GM23338 (cell line): ENCODE data around the gene MAN1A2. TPM values are rescaled to one million over a fixed set of nuclear protein-coding genes. Genes with fewer than 3 reads are reported as not detected.

Experiments
- ATAC-seq: fragments of 200-7000 bp; cut with Tn5 transposase; 3 replicates; pipeline ENCODE4 v1.9.1; 2020
- DNase-seq: peaks from one replicate; pipeline ENCODE4 v3.0.0-alpha.2; 2015; ENCODE audit warnings: low spot score
- H2AFZ ChIP-seq: fragments of 200-600 bp; sonication (generic); 2 replicates; pipeline ENCODE4 v1.8.0; 2016; ENCODE audit warnings: antibody characterized with exemption, mild to moderate bottlenecking, moderate library complexity
- H3F3A ChIP-seq: fragments of 200-600 bp; sonication (generic); replicated peaks from 2 replicates; pipeline ENCODE4 v1.8.0; 2017; ENCODE audit warnings: antibody characterized with exemption, mixed run types, low read depth
- H3K27ac ChIP-seq: fragments of 200-600 bp; sonication (generic); 2 replicates; pipeline ENCODE4 v1.6.1; 2016; ENCODE audit warnings: low read depth
- H3K27me3 ChIP-seq: fragments of 200-600 bp; sonication (generic); 2 replicates; pipeline ENCODE4 v1.8.0; 2016; ENCODE audit warnings: mild to moderate bottlenecking, mixed run types, moderate library complexity; ENCODE audit not compliant: insufficient read depth
- H3K36me3 ChIP-seq: fragments of 200-600 bp; sonication (generic); 2 replicates; pipeline ENCODE4 v1.8.0; 2016; ENCODE audit warnings: mild to moderate bottlenecking; ENCODE audit not compliant: insufficient read depth
- H3K4me1 ChIP-seq: fragments of 200-600 bp; sonication (generic); 2 replicates; pipeline ENCODE4 v1.8.0; 2016; ENCODE audit warnings: mild to moderate bottlenecking, moderate library complexity; ENCODE audit not compliant: insufficient read depth
- H3K4me2 ChIP-seq: fragments of 200-600 bp; sonication (generic); 2 replicates; pipeline ENCODE4 v1.7.1; 2017; ENCODE audit warnings: mixed run types
- H3K4me3 ChIP-seq: fragments of 200-600 bp; sonication (generic); 2 replicates; pipeline ENCODE4 v1.6.1; 2016; ENCODE audit warnings: mixed run types
- H3K79me2 ChIP-seq: fragments of 200-600 bp; sonication (generic); replicated peaks from 2 replicates; pipeline ENCODE4 v1.8.0; 2017; ENCODE audit warnings: mild to moderate bottlenecking; ENCODE audit not compliant: insufficient read depth
- H3K9me2 ChIP-seq: fragments of 200-600 bp; sonication (generic); 2 replicates; pipeline ENCODE4 v1.8.0; 2017; ENCODE audit not compliant: insufficient read depth
- H4K20me1 ChIP-seq: fragments of 200-600 bp; sonication (generic); replicated peaks from 2 replicates; pipeline ENCODE4 v1.8.0; 2017; ENCODE audit warnings: mild to moderate bottlenecking; ENCODE audit not compliant: insufficient read depth
- H3K27ac Mint-ChIP-seq: 2 replicates; pipeline ENCODE4 v1.8.0; 2020; ENCODE audit warnings: inconsistent platforms, mild to moderate bottlenecking, moderate library complexity, mixed read lengths
- H3K27me3 Mint-ChIP-seq: 3 replicates; pipeline ENCODE4 v1.8.0; 2022; ENCODE audit warnings: low read depth, mild to moderate bottlenecking, moderate library complexity, mixed read lengths, inconsistent platforms; ENCODE audit not compliant: insufficient read depth, poor library complexity
- H3K36me3 Mint-ChIP-seq: 3 replicates; pipeline ENCODE4 v1.8.0; 2021; ENCODE audit warnings: low read depth, mild to moderate bottlenecking, inconsistent platforms, moderate library complexity, mixed read lengths
- H3K4me1 Mint-ChIP-seq: 3 replicates; pipeline ENCODE4 v1.8.0; 2020; ENCODE audit warnings: mild to moderate bottlenecking, inconsistent platforms, mixed read lengths
- H3K4me3 Mint-ChIP-seq: 3 replicates; pipeline ENCODE4 v1.8.0; 2021; ENCODE audit warnings: moderate library complexity, mild to moderate bottlenecking, inconsistent platforms, mixed read lengths
- H3K9me3 Mint-ChIP-seq: 3 replicates; pipeline ENCODE4 v1.8.0; 2020; ENCODE audit warnings: moderate library complexity, mild to moderate bottlenecking, inconsistent platforms, mixed read lengths
- CREB1 ChIP-seq: fragments of 250-450 bp; sonication (Bioruptor Pico); IDR thresholded peaks from 2 replicates; pipeline ENCODE4 v1.5.0; 2020; ENCODE audit warnings: low read depth, mild to moderate bottlenecking, moderate library complexity
- CTCF ChIP-seq, 2 experiments: fragments of 200-600 bp in 1 of 2; sonication (generic) in 1 of 2; conservative IDR thresholded peaks; 2 replicates each; pipeline versions ENCODE4 v1.5.1 to v1.6.1; 2016 to 2017; ENCODE audit warnings: antibody characterized with exemption in 2 of 2, low read depth in 2 of 2, mild to moderate bottlenecking in 2 of 2, moderate library complexity in 1 of 2
- EZH2 ChIP-seq: fragments of 200-600 bp; sonication (generic); IDR thresholded peaks from one replicate; pipeline ENCODE4 v1.8.0; 2017; ENCODE audit warnings: antibody characterized with exemption, mild to moderate bottlenecking, low read depth; ENCODE audit not compliant: unreplicated experiment
- EZH2phosphoT487 ChIP-seq: fragments of 200-600 bp; sonication (generic); IDR thresholded peaks from one replicate; pipeline ENCODE4 v1.8.1; 2018; ENCODE audit warnings: antibody characterized with exemption; ENCODE audit not compliant: unreplicated experiment
- JUNB ChIP-seq: IDR thresholded peaks from one replicate; pipeline ENCODE4 v1.6.1; 2016; ENCODE audit warnings: antibody characterized with exemption; ENCODE audit not compliant: unreplicated experiment
- NANOG ChIP-seq: IDR thresholded peaks from 2 replicates; pipeline ENCODE4 v1.6.1; 2016; ENCODE audit warnings: antibody characterized with exemption, borderline replicate concordance
- REST ChIP-seq: IDR thresholded peaks from one replicate; pipeline ENCODE4 v1.6.1; 2018; ENCODE audit warnings: antibody characterized with exemption; ENCODE audit not compliant: unreplicated experiment
- ZNF114 ChIP-seq: fragments of 250-450 bp; sonication (Bioruptor Pico); IDR thresholded peaks from 2 replicates; pipeline ENCODE4 v1.5.0; 2020; ENCODE audit warnings: mild to moderate bottlenecking, moderate library complexity
- ZNF331 ChIP-seq: fragments of 250-450 bp; sonication (Bioruptor Pico); IDR thresholded peaks from 2 replicates; pipeline ENCODE4 v1.5.0; 2020; ENCODE audit warnings: low read depth, mild to moderate bottlenecking, moderate library complexity
- polyA plus RNA-seq: library from polyadenylated mRNA; unstranded; fragments of >200 nt; fragmentation: Nextera tagmentation; extraction: Ambion mirVana; gene quantifications from 2 replicates; pipeline ENCODE4 v1.2.1, GENCODE V29; 2016
- total RNA-seq: library from RNA; depleted of rRNA; stranded (reverse); fragments of >200 nt; shearing (Covaris generic); gene quantifications from 2 replicates; pipeline ENCODE4 v1.2.3, GENCODE V29; 2014
- TF ChIP-seq, protein P1 (sequence below): fragments of 250-450 bp; sonication (Bioruptor Pico); IDR thresholded peaks from 2 replicates; pipeline ENCODE4 v1.5.0; 2020; ENCODE audit warnings: mild to moderate bottlenecking, moderate library complexity
- TF ChIP-seq, protein P2 (sequence below): IDR thresholded peaks from 2 replicates; pipeline ENCODE4 v1.6.1; 2016; ENCODE audit warnings: antibody characterized with exemption

Gene MAN1A2
- total and polyA plus RNA-seq, 2 experiments from 2014 or later = 18.6 to 22.2 TPM

GRCh38 chr1:117335376-117336086, 31.7 kb upstream of the MAN1A2 start (continued):
- TF ChIP-seq, protein P1, sequence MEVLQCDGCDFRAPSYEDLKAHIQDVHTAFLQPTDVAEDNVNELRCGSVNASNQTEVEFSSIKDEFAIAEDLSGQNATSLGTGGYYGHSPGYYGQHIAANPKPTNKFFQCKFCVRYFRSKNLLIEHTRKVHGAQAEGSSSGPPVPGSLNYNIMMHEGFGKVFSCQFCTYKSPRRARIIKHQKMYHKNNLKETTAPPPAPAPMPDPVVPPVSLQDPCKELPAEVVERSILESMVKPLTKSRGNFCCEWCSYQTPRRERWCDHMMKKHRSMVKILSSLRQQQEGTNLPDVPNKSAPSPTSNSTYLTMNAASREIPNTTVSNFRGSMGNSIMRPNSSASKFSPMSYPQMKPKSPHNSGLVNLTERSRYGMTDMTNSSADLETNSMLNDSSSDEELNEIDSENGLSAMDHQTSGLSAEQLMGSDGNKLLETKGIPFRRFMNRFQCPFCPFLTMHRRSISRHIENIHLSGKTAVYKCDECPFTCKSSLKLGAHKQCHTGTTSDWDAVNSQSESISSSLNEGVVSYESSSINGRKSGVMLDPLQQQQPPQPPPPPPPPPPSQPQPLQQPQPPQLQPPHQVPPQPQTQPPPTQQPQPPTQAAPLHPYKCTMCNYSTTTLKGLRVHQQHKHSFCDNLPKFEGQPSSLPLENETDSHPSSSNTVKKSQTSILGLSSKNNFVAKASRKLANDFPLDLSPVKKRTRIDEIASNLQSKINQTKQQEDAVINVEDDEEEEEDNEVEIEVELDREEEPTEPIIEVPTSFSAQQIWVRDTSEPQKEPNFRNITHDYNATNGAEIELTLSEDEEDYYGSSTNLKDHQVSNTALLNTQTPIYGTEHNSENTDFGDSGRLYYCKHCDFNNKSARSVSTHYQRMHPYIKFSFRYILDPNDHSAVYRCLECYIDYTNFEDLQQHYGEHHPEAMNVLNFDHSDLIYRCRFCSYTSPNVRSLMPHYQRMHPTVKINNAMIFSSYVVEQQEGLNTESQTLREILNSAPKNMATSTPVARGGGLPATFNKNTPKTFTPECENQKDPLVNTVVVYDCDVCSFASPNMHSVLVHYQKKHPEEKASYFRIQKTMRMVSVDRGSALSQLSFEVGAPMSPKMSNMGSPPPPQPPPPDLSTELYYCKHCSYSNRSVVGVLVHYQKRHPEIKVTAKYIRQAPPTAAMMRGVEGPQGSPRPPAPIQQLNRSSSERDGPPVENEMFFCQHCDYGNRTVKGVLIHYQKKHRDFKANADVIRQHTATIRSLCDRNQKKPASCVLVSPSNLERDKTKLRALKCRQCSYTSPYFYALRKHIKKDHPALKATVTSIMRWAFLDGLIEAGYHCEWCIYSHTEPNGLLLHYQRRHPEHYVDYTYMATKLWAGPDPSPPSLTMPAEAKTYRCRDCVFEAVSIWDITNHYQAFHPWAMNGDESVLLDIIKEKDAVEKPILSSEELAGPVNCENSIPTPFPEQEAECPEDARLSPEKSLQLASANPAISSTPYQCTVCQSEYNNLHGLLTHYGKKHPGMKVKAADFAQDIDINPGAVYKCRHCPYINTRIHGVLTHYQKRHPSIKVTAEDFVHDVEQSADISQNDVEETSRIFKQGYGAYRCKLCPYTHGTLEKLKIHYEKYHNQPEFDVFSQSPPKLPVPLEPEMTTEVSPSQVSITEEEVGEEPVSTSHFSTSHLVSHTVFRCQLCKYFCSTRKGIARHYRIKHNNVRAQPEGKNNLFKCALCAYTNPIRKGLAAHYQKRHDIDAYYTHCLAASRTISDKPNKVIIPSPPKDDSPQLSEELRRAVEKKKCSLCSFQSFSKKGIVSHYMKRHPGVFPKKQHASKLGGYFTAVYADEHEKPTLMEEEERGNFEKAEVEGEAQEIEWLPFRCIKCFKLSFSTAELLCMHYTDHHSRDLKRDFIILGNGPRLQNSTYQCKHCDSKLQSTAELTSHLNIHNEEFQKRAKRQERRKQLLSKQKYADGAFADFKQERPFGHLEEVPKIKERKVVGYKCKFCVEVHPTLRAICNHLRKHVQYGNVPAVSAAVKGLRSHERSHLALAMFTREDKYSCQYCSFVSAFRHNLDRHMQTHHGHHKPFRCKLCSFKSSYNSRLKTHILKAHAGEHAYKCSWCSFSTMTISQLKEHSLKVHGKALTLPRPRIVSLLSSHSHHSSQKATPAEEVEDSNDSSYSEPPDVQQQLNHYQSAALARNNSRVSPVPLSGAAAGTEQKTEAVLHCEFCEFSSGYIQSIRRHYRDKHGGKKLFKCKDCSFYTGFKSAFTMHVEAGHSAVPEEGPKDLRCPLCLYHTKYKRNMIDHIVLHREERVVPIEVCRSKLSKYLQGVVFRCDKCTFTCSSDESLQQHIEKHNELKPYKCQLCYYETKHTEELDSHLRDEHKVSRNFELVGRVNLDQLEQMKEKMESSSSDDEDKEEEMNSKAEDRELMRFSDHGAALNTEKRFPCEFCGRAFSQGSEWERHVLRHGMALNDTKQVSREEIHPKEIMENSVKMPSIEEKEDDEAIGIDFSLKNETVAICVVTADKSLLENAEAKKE = no peak
- TF ChIP-seq NANOG (no peak), EZH2phosphoT487 (no peak), ZNF331 (no peak)

DNA sequence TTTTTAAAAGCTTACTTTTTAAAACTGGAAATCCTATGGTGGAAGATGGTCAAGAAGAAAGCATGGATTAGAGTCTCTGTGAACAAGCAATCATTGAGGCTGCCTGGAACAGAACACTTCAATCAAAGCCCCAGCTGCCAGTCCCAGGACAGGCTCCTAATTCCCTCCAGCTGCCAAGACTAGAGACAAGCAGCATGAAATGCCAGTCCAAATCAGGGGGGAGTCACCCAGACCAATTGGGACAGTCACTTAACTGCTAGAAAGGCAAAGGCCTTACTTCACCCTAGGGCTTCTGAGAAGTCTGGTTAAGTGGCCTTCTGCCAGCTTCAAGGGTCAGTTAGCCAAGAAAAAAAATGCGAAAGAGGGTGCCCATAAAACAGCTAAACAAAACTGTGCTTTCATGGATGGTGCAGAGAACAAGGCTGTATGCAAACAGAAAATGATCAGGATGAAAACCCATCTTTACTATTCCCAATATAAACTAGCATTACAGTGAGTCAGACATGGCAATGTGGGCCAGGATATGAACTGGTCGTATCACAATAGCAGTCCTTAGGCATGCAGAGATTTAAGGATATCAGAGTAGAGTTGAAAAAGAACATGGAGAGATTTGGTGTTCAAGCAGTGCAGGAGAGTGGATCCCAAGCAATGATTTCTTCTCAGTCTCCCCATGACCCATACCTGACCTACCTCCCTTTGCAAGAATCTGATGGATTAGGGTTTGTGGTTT, 31.0 kb upstream of the MAN1A2 start:
- no peaks in the 10 kb centered on the region for H3K36me3 ChIP-seq
- no peak overlapping the region for H3K4me3 ChIP-seq
- ATAC-seq = no peak
- H3K27ac Mint-ChIP-seq = no peak overlapping the region
- peaks cover 1% of the 10 kb centered on the region for H3K27me3 Mint-ChIP-seq
- H3K9me3 Mint-ChIP-seq = no peaks in the 10 kb centered on the region; the same call in 2 of the 3 replicates
- no peaks in the 10 kb centered on the region for H3K4me1 ChIP-seq
- no peak for DNase-seq
- peaks cover 10% of the 10 kb centered on the region for H3K4me1 Mint-ChIP-seq
- H3K27ac ChIP-seq = no peak overlapping the region
- H2AFZ ChIP-seq = no peak overlapping the region
- H3K4me2 ChIP-seq = no peak overlapping the region
- H4K20me1 ChIP-seq = no peaks in the 10 kb centered on the region
- H3K36me3 Mint-ChIP-seq = no peaks in the 10 kb centered on the region
- no peaks in the 10 kb centered on the region for H3K79me2 ChIP-seq
- H3K4me3 Mint-ChIP-seq = no peak overlapping the region
- no peaks in the 10 kb centered on the region for H3F3A ChIP-seq
- H3K27me3 ChIP-seq = no peaks in the 10 kb centered on the region
- no peaks in the 10 kb centered on the region for H3K9me2 ChIP-seq
- TF ChIP-seq REST (no peak), CREB1 (no peak), JUNB (no peak), ZNF331 (no peak), EZH2phosphoT487 (no peak), EZH2 (no peak), ZNF114 (CRISPR knock-in tag) (no peak), CTCF (conservative IDR thresholded peaks at IDR 0.05; ENCODE audit: low read depth in 2 of 2) (no peak)
- TF ChIP-seq, protein P2, sequence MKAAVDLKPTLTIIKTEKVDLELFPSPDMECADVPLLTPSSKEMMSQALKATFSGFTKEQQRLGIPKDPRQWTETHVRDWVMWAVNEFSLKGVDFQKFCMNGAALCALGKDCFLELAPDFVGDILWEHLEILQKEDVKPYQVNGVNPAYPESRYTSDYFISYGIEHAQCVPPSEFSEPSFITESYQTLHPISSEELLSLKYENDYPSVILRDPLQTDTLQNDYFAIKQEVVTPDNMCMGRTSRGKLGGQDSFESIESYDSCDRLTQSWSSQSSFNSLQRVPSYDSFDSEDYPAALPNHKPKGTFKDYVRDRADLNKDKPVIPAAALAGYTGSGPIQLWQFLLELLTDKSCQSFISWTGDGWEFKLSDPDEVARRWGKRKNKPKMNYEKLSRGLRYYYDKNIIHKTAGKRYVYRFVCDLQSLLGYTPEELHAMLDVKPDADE = no peak
